Myocyte (in vitro differentiated cells): ENCODE results near the gene PCIF1. TPM values are rescaled to one million over a fixed set of nuclear protein-coding genes. Genes with fewer than 3 reads are reported as not detected.
"Not testable (repeated sequence)": the region's sequence is repeated elsewhere in the genome, so short reads cannot be mapped to it uniquely, and the experiment has no call there.

Experiments used
- DNase-seq: peaks from one replicate; pipeline ENCODE4 v3.0.0-alpha.2; 2012; ENCODE audit warnings: low read depth
- total RNA-seq: library from RNA; depleted of rRNA; stranded (reverse); fragments of >200 nt; gene quantifications from 2 replicates; pipeline ENCODE4 v1.2.3, GENCODE V29; 2014

PCIF1 gene
- total RNA-seq, 1 donor from 2014 or later, result 16.0 TPM

- DNase-seq, result no peak
These were observed 57.1 kb downstream of the PCIF1 start for GRCh38 chr20:45991616-45992015.

DNA sequence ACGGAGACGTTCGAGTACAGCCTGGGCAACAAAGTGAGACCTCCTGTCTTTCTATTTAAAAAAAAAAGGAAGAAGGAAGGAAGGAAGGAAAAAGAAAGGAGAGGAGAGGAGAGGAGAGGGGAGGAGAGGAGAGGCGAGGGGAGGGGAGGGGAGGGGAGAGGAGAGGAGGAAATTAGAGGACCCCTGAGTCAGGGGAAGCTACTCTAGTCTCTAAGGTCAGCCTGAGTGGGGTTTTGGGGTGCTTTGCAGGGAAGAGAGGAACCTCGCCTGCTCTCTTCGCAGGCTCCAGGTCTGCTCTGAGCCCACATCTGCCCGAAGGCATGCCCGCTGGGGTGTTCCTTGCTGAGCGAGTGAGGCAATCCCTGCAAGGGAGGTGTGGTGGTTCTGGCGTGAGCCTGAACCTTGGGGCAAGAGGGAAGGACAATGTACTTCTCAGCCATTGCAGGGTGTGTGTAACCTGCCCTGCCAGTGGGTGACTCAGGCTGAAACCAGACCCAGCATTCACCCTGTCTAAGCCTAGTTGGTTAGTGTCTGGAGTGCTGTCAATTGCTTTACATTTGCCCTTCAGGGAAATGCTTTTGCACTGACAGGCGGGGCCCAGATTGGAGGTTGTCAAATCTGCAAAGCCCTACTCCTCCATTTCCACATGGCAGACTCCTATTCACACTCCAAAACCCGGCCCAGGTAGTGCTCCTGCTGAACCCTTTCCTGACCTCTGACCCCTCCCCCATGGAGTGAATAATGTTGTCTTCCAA is 58.9 kb downstream of the PCIF1 start:
- peak; percentile 32 for DNase-seq

GRCh38 chr20:45994761-45995493 is 60.4 kb downstream of the PCIF1 start:
- no peak for DNase-seq

- not testable (repeated sequence) for DNase-seq
These were observed 61.1 kb downstream of the PCIF1 start for GRCh38 chr20:45995495-45996097.

GRCh38 chr20:45997187-45997586 is 62.7 kb downstream of the PCIF1 start:
- no peak for DNase-seq

Other genes starting within 250 kb of the PCIF1 start
- not detected in 2 replicates for gene WFDC13, start 232.6 kb upstream of the PCIF1 start, total RNA-seq
- not detected in 2 replicates for gene WFDC10B, start 229.7 kb upstream of the PCIF1 start, total RNA-seq
- gene SPINT4, start 212.3 kb upstream of the PCIF1 start, total RNA-seq, result not detected in 2 replicates
- 0.24 and 1.8 TPM in 2 replicates for gene WFDC3, start 142.8 kb upstream of the PCIF1 start, total RNA-seq
- gene DNTTIP1, start 142.7 kb upstream of the PCIF1 start, total RNA-seq, result 27.1 and 31.6 TPM in 2 replicates
- gene UBE2C, start 122.0 kb upstream of the PCIF1 start, total RNA-seq, result 1.8 and 2.4 TPM in 2 replicates
- 678 and 849 TPM in 2 replicates for gene TNNC2, start 107.4 kb upstream of the PCIF1 start, total RNA-seq
- 131 and 161 TPM in 2 replicates for gene SNX21, start 100.9 kb upstream of the PCIF1 start, total RNA-seq
- 29.8 and 47.2 TPM in 2 replicates for gene ACOT8, start 77.3 kb upstream of the PCIF1 start, total RNA-seq
- gene ZSWIM3, start 77.1 kb upstream of the PCIF1 start, total RNA-seq, result 4.5 and 4.7 TPM in 2 replicates
- 10.4 and 11.4 TPM in 2 replicates for gene ZSWIM1, start 53.5 kb upstream of the PCIF1 start, total RNA-seq
- gene SPATA25, start 47.1 kb upstream of the PCIF1 start, total RNA-seq, result 5.9 and 10.2 TPM in 2 replicates
- 34.3 and 35.1 TPM in 2 replicates for gene NEURL2, start 43.5 kb upstream of the PCIF1 start, total RNA-seq
- gene CTSA, start 43.3 kb upstream of the PCIF1 start, total RNA-seq, result 218 and 227 TPM in 2 replicates
- 12.9 and 14.2 TPM in 2 replicates for gene PLTP, start 22.5 kb upstream of the PCIF1 start, total RNA-seq
- gene ZNF335, start 37.5 kb downstream of the PCIF1 start, total RNA-seq, result 14.7 and 15.2 TPM in 2 replicates
- gene MMP9, start 74.2 kb downstream of the PCIF1 start, total RNA-seq, result not detected in 2 replicates
- not detected in 2 replicates for gene SLC12A5, start 94.5 kb downstream of the PCIF1 start, total RNA-seq
- gene NCOA5, start 155.3 kb downstream of the PCIF1 start, total RNA-seq, result 21.4 and 22.9 TPM in 2 replicates
- 0.62 and 0.64 TPM in 2 replicates for gene CD40, start 183.6 kb downstream of the PCIF1 start, total RNA-seq